ENCODE measurements around the gene MMP24.

Gene MMP24

DNA sequence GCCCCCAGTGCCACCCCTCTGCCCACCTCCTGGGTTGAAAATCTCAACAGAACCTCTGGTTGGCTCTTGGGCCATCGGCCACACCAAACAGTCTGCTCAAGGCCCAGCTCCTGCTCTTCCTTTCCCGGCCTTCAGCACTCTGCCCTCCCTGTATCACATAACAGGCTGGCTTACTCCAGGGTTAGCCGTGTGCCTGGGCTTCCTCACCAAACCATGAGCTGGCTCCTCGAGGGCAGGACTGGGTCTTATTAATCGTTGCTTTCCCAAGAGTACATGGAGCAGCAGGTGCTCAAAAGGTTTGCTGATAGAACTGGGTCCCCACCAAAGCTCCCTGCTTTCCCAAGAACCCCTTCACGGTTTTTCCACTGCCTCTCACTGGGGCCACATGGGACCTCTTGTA is 78.5 kb downstream of the MMP24 start:
- H3K36me3 ChIP-seq, result peaks cover 26% of the 10 kb centered on the region
- no peak overlapping the region for H3K27ac ChIP-seq
- TF ChIP-seq, protein P1, sequence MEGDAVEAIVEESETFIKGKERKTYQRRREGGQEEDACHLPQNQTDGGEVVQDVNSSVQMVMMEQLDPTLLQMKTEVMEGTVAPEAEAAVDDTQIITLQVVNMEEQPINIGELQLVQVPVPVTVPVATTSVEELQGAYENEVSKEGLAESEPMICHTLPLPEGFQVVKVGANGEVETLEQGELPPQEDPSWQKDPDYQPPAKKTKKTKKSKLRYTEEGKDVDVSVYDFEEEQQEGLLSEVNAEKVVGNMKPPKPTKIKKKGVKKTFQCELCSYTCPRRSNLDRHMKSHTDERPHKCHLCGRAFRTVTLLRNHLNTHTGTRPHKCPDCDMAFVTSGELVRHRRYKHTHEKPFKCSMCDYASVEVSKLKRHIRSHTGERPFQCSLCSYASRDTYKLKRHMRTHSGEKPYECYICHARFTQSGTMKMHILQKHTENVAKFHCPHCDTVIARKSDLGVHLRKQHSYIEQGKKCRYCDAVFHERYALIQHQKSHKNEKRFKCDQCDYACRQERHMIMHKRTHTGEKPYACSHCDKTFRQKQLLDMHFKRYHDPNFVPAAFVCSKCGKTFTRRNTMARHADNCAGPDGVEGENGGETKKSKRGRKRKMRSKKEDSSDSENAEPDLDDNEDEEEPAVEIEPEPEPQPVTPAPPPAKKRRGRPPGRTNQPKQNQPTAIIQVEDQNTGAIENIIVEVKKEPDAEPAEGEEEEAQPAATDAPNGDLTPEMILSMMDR (IDR thresholded peaks at IDR 0.05; ENCODE audit: low read depth, low read length), result no peak
- no peak for DNase-seq
- H3K4me3 ChIP-seq (ENCODE audit: low read depth, low read length), result no peak overlapping the region
- H3K27me3 ChIP-seq (ENCODE audit: insufficient read depth, low read depth, severe bottlenecking), result no peaks in the 10 kb centered on the region
- H3K9me3 ChIP-seq (ENCODE audit: severe bottlenecking), result no peaks in the 10 kb centered on the region

GRCh38 chr20:35305682-35306556 is 79.4 kb downstream of the MMP24 start:
- Histone ChIP-seq H3K27me3 (ENCODE audit: insufficient read depth, low read depth, severe bottlenecking) (no peaks in the 10 kb centered on the region), H3K27ac (no peak overlapping the region), H3K9me3 (ENCODE audit: severe bottlenecking) (no peaks in the 10 kb centered on the region), H3K4me3 (ENCODE audit: low read depth, low read length) (no peak overlapping the region), H3K36me3 (peaks cover 26% of the 10 kb centered on the region)
- TF ChIP-seq, protein P1 (IDR thresholded peaks at IDR 0.05; ENCODE audit: low read depth, low read length), result no peak
- no peak for DNase-seq

DNA sequence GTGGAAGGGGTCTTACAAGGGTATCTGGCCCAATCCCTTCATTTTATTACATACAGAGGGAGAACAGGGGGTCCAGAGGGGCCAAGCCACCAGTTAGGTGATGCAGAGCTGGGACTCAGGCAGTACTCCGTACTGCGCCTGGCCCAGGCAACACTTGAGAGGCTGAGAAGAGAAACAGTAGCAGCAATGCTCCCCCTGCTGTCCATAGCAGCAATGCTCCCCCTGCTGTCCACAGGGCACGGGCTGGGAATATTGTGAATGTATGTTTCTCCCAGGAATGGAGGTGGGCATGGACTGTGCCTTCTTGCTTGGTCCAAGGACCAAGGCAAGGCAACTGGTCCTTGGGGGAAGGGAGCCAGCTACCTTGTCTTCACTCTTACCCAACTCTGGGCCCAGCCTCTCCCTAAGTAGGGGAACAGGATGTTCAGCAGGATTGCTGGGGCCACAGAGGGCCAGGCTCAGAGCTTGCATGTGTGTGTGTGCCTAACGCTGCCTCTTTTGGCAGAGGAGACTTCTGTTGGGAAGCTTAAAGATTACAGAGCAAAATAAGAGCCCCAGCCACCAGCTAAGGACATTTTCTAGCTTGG is 80.5 kb downstream of the MMP24 start:
- Histone ChIP-seq H3K27ac (no peak overlapping the region), H3K4me3 (ENCODE audit: low read depth, low read length) (no peak overlapping the region), H3K9me3 (ENCODE audit: severe bottlenecking) (no peaks in the 10 kb centered on the region), H3K36me3 (peaks cover 26% of the 10 kb centered on the region), H3K27me3 (ENCODE audit: insufficient read depth, low read depth, severe bottlenecking) (no peaks in the 10 kb centered on the region)
- DNase-seq, result peak; percentile 82
- TF ChIP-seq, protein P1 (IDR thresholded peaks at IDR 0.05; ENCODE audit: low read depth, low read length), result peak; percentile 99

GRCh38 chr20:35307666-35308653 is 81.5 kb downstream of the MMP24 start:
- TF ChIP-seq, protein P1 (IDR thresholded peaks at IDR 0.05; ENCODE audit: low read depth, low read length), result no peak
- H3K36me3 ChIP-seq, result peaks cover 26% of the 10 kb centered on the region
- no peak for DNase-seq
- H3K4me3 ChIP-seq (ENCODE audit: low read depth, low read length), result no peak overlapping the region
- H3K27ac ChIP-seq, result no peak overlapping the region
- no peaks in the 10 kb centered on the region for H3K9me3 ChIP-seq (ENCODE audit: severe bottlenecking)
- no peaks in the 10 kb centered on the region for H3K27me3 ChIP-seq (ENCODE audit: insufficient read depth, low read depth, severe bottlenecking)

GRCh38 chr20:35311409-35311808 is 84.9 kb downstream of the MMP24 start:
- TF ChIP-seq, protein P1 (IDR thresholded peaks at IDR 0.05; ENCODE audit: low read depth, low read length), result no peak
- peaks cover 19% of the 10 kb centered on the region for H3K36me3 ChIP-seq
- no peak for DNase-seq

More at GRCh38 chr20:35311409-35311808, 84.9 kb downstream of the MMP24 start:
- Histone ChIP-seq H3K4me3 (ENCODE audit: low read depth, low read length) (no peak overlapping the region), H3K27ac (no peak overlapping the region), H3K9me3 (ENCODE audit: severe bottlenecking) (no peaks in the 10 kb centered on the region), H3K27me3 (ENCODE audit: insufficient read depth, low read depth, severe bottlenecking) (no peaks in the 10 kb centered on the region)
